ENCODE measurements around the gene ACIN1.

DNA sequence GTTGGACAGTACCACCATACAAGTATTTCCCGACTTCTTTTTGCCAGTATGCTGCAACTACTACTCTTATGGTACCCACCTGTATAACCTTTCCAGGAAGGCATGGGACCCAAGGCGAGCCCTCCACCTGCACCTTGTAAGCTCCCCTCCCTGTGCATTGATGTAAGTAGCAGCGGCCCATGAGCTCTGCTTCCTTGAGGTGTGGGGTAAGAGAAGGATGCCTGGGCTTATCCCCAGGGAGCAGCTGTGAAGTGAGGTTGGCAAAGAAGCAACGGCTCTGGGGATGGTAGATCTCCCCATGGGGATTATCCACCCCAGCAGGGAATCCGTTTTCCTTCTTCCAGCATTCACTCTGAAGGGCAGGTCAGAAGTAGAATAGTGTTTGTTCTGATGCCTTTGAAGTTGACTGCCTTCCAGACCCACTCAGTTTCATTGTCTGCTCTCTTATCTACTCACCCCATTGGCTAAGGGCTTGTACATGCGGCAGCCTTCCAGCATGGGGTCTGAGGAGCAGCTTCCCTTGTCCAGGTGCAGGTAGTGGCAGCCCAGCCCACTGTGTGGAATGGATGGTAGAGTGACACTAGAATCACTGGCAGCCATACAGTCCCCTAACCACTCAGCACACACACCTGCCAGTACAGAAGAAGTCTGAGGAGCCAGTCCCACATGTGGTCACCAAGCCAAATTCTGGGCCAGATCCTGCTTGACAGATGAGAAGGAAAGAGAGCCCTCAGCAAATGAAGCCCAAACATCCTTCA lies 6.5 kb upstream of the ACIN1 start:
- TF ChIP-seq EZH2 (IDR thresholded peaks at IDR 0.05) (no peak), POLR2AphosphoS5 (IDR thresholded peaks at IDR 0.05; ENCODE audit: borderline replicate concordance, low read depth, low read length) (no peak), FOXP2 (optimal IDR thresholded peaks at IDR 0.05; ENCODE audit: control extremely low read depth, extremely low read length, insufficient read depth) (no peak)
